Karpas-422 (cell line): ENCODE results near the gene GRIFIN. TPM values are rescaled to one million over a fixed set of nuclear protein-coding genes. Genes with fewer than 3 reads are reported as not detected.
"Not testable (repeated sequence)": the region's sequence is repeated elsewhere in the genome, so short reads cannot be mapped to it uniquely, and the experiment has no call there.

Experiments
- DNase-seq: peaks from one replicate; pipeline ENCODE4 v3.0.0-alpha.2; 2015
- H2AFZ ChIP-seq: fragments of 200-600 bp; sonication (generic); 2 replicates; pipeline ENCODE4 v1.6.1; 2014; ENCODE audit warnings: antibody characterized with exemption, low read length, mixed read lengths
- H3K27ac ChIP-seq: fragments of 200-600 bp; sonication (generic); 2 replicates; pipeline ENCODE4 v1.5.1; 2014; ENCODE audit warnings: mild to moderate bottlenecking, low read length, moderate library complexity
- H3K27me3 ChIP-seq: fragments of 200-600 bp; sonication (generic); 2 replicates; pipeline ENCODE4 v1.6.1; 2014; ENCODE audit warnings: low read length, mixed read lengths
- H3K36me3 ChIP-seq: fragments of 200-600 bp; sonication (generic); 2 replicates; pipeline ENCODE4 v1.6.1; 2014; ENCODE audit warnings: low read length, mixed read lengths; ENCODE audit not compliant: insufficient read depth
- H3K4me1 ChIP-seq: fragments of 200-600 bp; sonication (generic); 2 replicates; pipeline ENCODE4 v1.6.1; 2014; ENCODE audit warnings: mild to moderate bottlenecking, low read length, mixed read lengths
- H3K4me2 ChIP-seq: fragments of 200-600 bp; sonication (generic); 2 replicates; pipeline ENCODE4 v1.6.1; 2014; ENCODE audit warnings: low read length, low read depth, mild to moderate bottlenecking; ENCODE audit not compliant: poor library complexity, severe bottlenecking
- H3K4me3 ChIP-seq: fragments of 200-600 bp; sonication (generic); 2 replicates; pipeline ENCODE4 v1.5.1; 2014; ENCODE audit warnings: mild to moderate bottlenecking, antibody characterized with exemption, low read length, mixed read lengths
- H3K79me2 ChIP-seq: fragments of 200-600 bp; sonication (generic); 2 replicates; pipeline ENCODE4 v1.6.1; 2014; ENCODE audit warnings: mild to moderate bottlenecking, low read length, mixed read lengths
- H3K9ac ChIP-seq: fragments of 200-600 bp; sonication (generic); 2 replicates; pipeline ENCODE4 v1.6.0; 2014; ENCODE audit warnings: low read length
- H3K9me2 ChIP-seq: fragments of 200-600 bp; sonication (generic), shearing (Covaris generic); replicated peaks from 2 replicates; pipeline ENCODE4 v1.6.0; 2014; ENCODE audit warnings: mild to moderate bottlenecking, low read length, moderate library complexity; ENCODE audit not compliant: insufficient read depth
- H3K9me3 ChIP-seq: fragments of 300-700, 200-600 bp; sonication (generic); 2 replicates; pipeline ENCODE4 v1.6.1; 2014; ENCODE audit warnings: low read length, mixed read lengths
- H4K20me1 ChIP-seq: fragments of 200-600 bp; sonication (generic); 2 replicates; pipeline ENCODE4 v1.6.1; 2014; ENCODE audit warnings: mild to moderate bottlenecking, antibody characterized with exemption, low read length, low read depth; ENCODE audit not compliant: insufficient read depth
- total RNA-seq: library from RNA; depleted of rRNA; stranded (reverse); fragments of >200 nt; shearing (Covaris generic); gene quantifications from 2 replicates; pipeline ENCODE4 v1.2.3, GENCODE V29; 2014; ENCODE audit warnings: low replicate concordance

GRIFIN gene
- total RNA-seq, 1 experiment from 2014 or later, result not detected

GRCh38 chr7:2459674-2460073 lies 16.5 kb downstream of the GRIFIN start:
- H3K9ac ChIP-seq, result no peak overlapping the region
- H3K27ac ChIP-seq, result no peak overlapping the region
- H3K9me2 ChIP-seq, result no peaks in the 10 kb centered on the region
- no peaks in the 10 kb centered on the region for H3K9me3 ChIP-seq
- no peak for DNase-seq
- H3K36me3 ChIP-seq, result no peaks in the 10 kb centered on the region
- no peaks in the 10 kb centered on the region for H3K79me2 ChIP-seq
- H3K4me1 ChIP-seq, result no peaks in the 10 kb centered on the region
- no peak overlapping the region for H3K4me3 ChIP-seq
- H3K27me3 ChIP-seq, result no peaks in the 10 kb centered on the region
- no peak overlapping the region for H3K4me2 ChIP-seq
- no peaks in the 10 kb centered on the region for H4K20me1 ChIP-seq
- no peak overlapping the region for H2AFZ ChIP-seq

- not testable (repeated sequence) for H3K4me1 ChIP-seq
These were observed 22.3 kb downstream of the GRIFIN start for GRCh38 chr7:2453849-2454248.

GRCh38 chr7:2452643-2453270 lies 23.4 kb downstream of the GRIFIN start:
- no peaks in the 10 kb centered on the region for H4K20me1 ChIP-seq
- H3K9ac ChIP-seq, result no peak overlapping the region
- H3K4me3 ChIP-seq, result no peak overlapping the region
- no peaks in the 10 kb centered on the region for H3K27me3 ChIP-seq
- H3K27ac ChIP-seq, result no peak overlapping the region
- no peak for DNase-seq
- H3K36me3 ChIP-seq, result no peaks in the 10 kb centered on the region
- no peaks in the 10 kb centered on the region for H3K9me3 ChIP-seq
- no peaks in the 10 kb centered on the region for H3K9me2 ChIP-seq
- H2AFZ ChIP-seq, result no peak overlapping the region
- H3K79me2 ChIP-seq, result no peaks in the 10 kb centered on the region
- no peak overlapping the region for H3K4me2 ChIP-seq
- peaks cover 4% of the 10 kb centered on the region for H3K4me1 ChIP-seq

More at GRCh38 chr7:2453849-2454248, 22.3 kb downstream of the GRIFIN start:
- not testable (repeated sequence) for H3K9ac ChIP-seq, H2AFZ ChIP-seq, H3K36me3 ChIP-seq, H3K9me2 ChIP-seq, H3K79me2 ChIP-seq, DNase-seq, H3K4me3 ChIP-seq, H3K9me3 ChIP-seq, H3K27ac ChIP-seq, H3K4me2 ChIP-seq, H4K20me1 ChIP-seq, H3K27me3 ChIP-seq

GRCh38 chr7:2452074-2452507 lies 24.1 kb downstream of the GRIFIN start:
- Histone ChIP-seq H3K9me3 (no peaks in the 10 kb centered on the region), H3K4me1 (peaks cover 4% of the 10 kb centered on the region), H3K79me2 (no peaks in the 10 kb centered on the region), H2AFZ (no peak overlapping the region), H3K36me3 (no peaks in the 10 kb centered on the region), H3K4me2 (no peak overlapping the region), H3K9me2 (no peaks in the 10 kb centered on the region), H3K4me3 (no peak overlapping the region), H3K27ac (no peak overlapping the region), H3K9ac (no peak overlapping the region), H3K27me3 (no peaks in the 10 kb centered on the region), H4K20me1 (no peaks in the 10 kb centered on the region)
- DNase-seq, result no peak

DNA sequence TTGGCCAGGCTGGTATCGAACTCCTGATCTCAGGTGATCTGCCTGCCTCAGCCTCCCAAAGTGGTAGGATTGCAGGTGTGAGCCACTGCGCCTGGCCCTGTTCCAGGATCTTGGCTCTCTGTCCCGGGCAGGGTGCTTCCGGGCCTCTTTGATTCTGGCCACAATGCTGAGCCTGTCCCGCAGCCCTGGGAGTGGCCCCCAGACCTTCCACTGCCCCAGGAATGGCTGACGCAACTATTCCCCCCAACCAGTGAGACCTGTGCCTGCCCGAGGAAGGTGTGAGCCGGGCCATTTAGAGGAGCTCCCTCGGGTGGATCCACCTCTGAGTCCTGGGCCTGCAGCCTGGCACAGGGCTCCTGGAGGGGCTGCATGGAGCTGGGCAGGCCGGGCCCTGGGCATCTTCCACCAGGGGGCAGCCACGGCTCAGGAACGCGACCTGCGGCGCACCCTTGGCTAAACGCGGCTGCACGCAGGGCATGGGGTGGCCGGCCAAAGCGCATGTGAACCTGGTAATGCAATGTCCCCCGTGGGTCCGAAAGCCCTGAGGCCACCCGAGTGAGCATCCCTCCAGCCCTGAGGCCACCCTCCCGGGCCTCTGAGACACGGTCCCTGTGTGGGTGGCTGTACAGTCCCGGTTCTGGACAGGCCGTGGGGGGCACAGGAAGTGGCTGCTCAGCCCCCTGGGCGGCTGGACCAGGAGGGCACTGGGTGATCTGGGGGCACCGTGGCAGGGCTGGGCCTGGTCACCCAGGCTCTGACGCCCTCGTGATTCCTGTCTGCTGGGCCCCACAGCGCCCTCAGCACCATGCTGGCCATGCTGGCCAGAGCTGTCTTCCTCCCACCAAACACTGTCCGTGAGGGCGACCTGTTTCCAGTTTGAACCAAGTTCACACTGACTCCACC lies 24.8 kb downstream of the GRIFIN start:
- H4K20me1 ChIP-seq, result no peaks in the 10 kb centered on the region
- no peaks in the 10 kb centered on the region for H3K27me3 ChIP-seq
- H3K9ac ChIP-seq, result peak overlapping the region; percentile 16; the same call in 1 of the 2 replicates
- H3K9me3 ChIP-seq, result no peaks in the 10 kb centered on the region
- no peak overlapping the region for H3K27ac ChIP-seq
- peak overlapping the region; percentile 24 for H3K4me2 ChIP-seq
- H3K4me1 ChIP-seq, result peaks cover 4% of the 10 kb centered on the region
- H3K79me2 ChIP-seq, result no peaks in the 10 kb centered on the region
- no peak overlapping the region for H3K4me3 ChIP-seq
- H2AFZ ChIP-seq, result peak overlapping the region; percentile 24; the same call in 1 of the 2 replicates
- no peaks in the 10 kb centered on the region for H3K36me3 ChIP-seq
- peak; percentile 91 for DNase-seq
- no peaks in the 10 kb centered on the region for H3K9me2 ChIP-seq

GRCh38 chr7:2450198-2451107 lies 25.7 kb downstream of the GRIFIN start:
- no peaks in the 10 kb centered on the region for H3K9me2 ChIP-seq
- H3K27me3 ChIP-seq, result no peaks in the 10 kb centered on the region
- H3K27ac ChIP-seq, result no peak overlapping the region
- no peak overlapping the region for H3K9ac ChIP-seq
- H3K4me2 ChIP-seq, result no peak overlapping the region
- no peak overlapping the region for H3K4me3 ChIP-seq
- no peaks in the 10 kb centered on the region for H4K20me1 ChIP-seq
- H3K36me3 ChIP-seq, result no peaks in the 10 kb centered on the region
- H3K79me2 ChIP-seq, result no peaks in the 10 kb centered on the region
- H2AFZ ChIP-seq, result no peak overlapping the region
- H3K4me1 ChIP-seq, result peaks cover 4% of the 10 kb centered on the region
- H3K9me3 ChIP-seq, result no peaks in the 10 kb centered on the region
- no peak for DNase-seq

- no peak overlapping the region for H2AFZ ChIP-seq
- no peaks in the 10 kb centered on the region for H4K20me1 ChIP-seq
- no peak overlapping the region for H3K9ac ChIP-seq
- no peaks in the 10 kb centered on the region for H3K36me3 ChIP-seq
- H3K27ac ChIP-seq, result no peak overlapping the region
- H3K4me1 ChIP-seq, result peaks cover 2% of the 10 kb centered on the region
- H3K9me3 ChIP-seq, result no peaks in the 10 kb centered on the region
- no peaks in the 10 kb centered on the region for H3K79me2 ChIP-seq
- H3K9me2 ChIP-seq, result no peaks in the 10 kb centered on the region
- H3K27me3 ChIP-seq, result no peaks in the 10 kb centered on the region
- H3K4me3 ChIP-seq, result no peak overlapping the region
- DNase-seq, result no peak
- H3K4me2 ChIP-seq, result no peak overlapping the region
These were observed 29.5 kb downstream of the GRIFIN start for GRCh38 chr7:2446676-2447075.
